Measurements from ENCODE around the gene PLAAT2. TPM values are rescaled to one million over a fixed set of nuclear protein-coding genes. Genes with fewer than 3 reads are reported as not detected.

The PLAAT2 gene
- total RNA-seq, 1 experiment from 2014 or later: 7.3 TPM

GRCh38 chr11:63521896-63522295 lies 41.3 kb downstream of the PLAAT2 start:
- peaks cover 6% of the 10 kb centered on the region for H3K9me3 Mint-ChIP-seq (ENCODE audit: low read depth, unreplicated experiment)
- no peaks in the 10 kb centered on the region for H3K27me3 Mint-ChIP-seq (ENCODE audit: unreplicated experiment)
- no peak overlapping the region for H3K27ac Mint-ChIP-seq (ENCODE audit: unreplicated experiment)
- peaks cover 4% of the 10 kb centered on the region for H3K36me3 Mint-ChIP-seq (ENCODE audit: insufficient read depth, unreplicated experiment)
- intact Hi-C loops (cut with micrococcal nuclease; ENCODE audit: unreplicated experiment): no loop called here
- H3K4me1 Mint-ChIP-seq (ENCODE audit: low read depth, unreplicated experiment): peaks cover 27% of the 10 kb centered on the region
- no peak overlapping the region for H3K4me3 Mint-ChIP-seq (ENCODE audit: low read depth, unreplicated experiment)
- BruUV-seq (replicated peaks): no TSS peak
- CTCF ChIA-PET: no interaction called here
- DNase-seq: no peak
- no peak for TF ChIP-seq CTCF (IDR thresholded peaks at IDR 0.05; ENCODE audit: unreplicated experiment)

GRCh38 chr11:63520606-63521170 lies 42.5 kb downstream of the PLAAT2 start:
- Mint-ChIP-seq H3K27me3 (ENCODE audit: unreplicated experiment) (no peaks in the 10 kb centered on the region), H3K4me3 (ENCODE audit: low read depth, unreplicated experiment) (no peak overlapping the region), H3K4me1 (ENCODE audit: low read depth, unreplicated experiment) (peaks cover 27% of the 10 kb centered on the region), H3K36me3 (ENCODE audit: insufficient read depth, unreplicated experiment) (peaks cover 4% of the 10 kb centered on the region), H3K9me3 (ENCODE audit: low read depth, unreplicated experiment) (peaks cover 6% of the 10 kb centered on the region), H3K27ac (ENCODE audit: unreplicated experiment) (no peak overlapping the region)
- no peak for TF ChIP-seq CTCF (IDR thresholded peaks at IDR 0.05; ENCODE audit: unreplicated experiment)
- CTCF ChIA-PET: no interaction called here
- intact Hi-C loops (cut with micrococcal nuclease; ENCODE audit: unreplicated experiment): no loop called here
- no TSS peak for BruUV-seq (replicated peaks)
- DNase-seq: no peak

- Mint-ChIP-seq H3K9me3 (ENCODE audit: low read depth, unreplicated experiment) (peaks cover 6% of the 10 kb centered on the region), H3K4me1 (ENCODE audit: low read depth, unreplicated experiment) (peaks cover 27% of the 10 kb centered on the region), H3K4me3 (ENCODE audit: low read depth, unreplicated experiment) (no peak overlapping the region), H3K27ac (ENCODE audit: unreplicated experiment) (no peak overlapping the region), H3K36me3 (ENCODE audit: insufficient read depth, unreplicated experiment) (peaks cover 4% of the 10 kb centered on the region), H3K27me3 (ENCODE audit: unreplicated experiment) (no peaks in the 10 kb centered on the region)
- CTCF ChIA-PET: no interaction called here
- intact Hi-C loops (cut with micrococcal nuclease; ENCODE audit: unreplicated experiment): no loop called here
- no peak for DNase-seq
- BruUV-seq (replicated peaks): no TSS peak
- TF ChIP-seq CTCF (IDR thresholded peaks at IDR 0.05; ENCODE audit: unreplicated experiment): no peak
Observed at GRCh38 chr11:63518548-63518947, 44.6 kb downstream of the PLAAT2 start.

GRCh38 chr11:63517156-63517555 lies 46.0 kb downstream of the PLAAT2 start:
- no TSS peak for BruUV-seq (replicated peaks)
- no peaks in the 10 kb centered on the region for H3K27me3 Mint-ChIP-seq (ENCODE audit: unreplicated experiment)
- intact Hi-C loops (cut with micrococcal nuclease; ENCODE audit: unreplicated experiment): no loop called here
- H3K36me3 Mint-ChIP-seq (ENCODE audit: insufficient read depth, unreplicated experiment): no peaks in the 10 kb centered on the region
- no peak overlapping the region for H3K4me3 Mint-ChIP-seq (ENCODE audit: low read depth, unreplicated experiment)
- CTCF ChIA-PET: no interaction called here
- DNase-seq: no peak
- H3K27ac Mint-ChIP-seq (ENCODE audit: unreplicated experiment): no peak overlapping the region
- peaks cover 6% of the 10 kb centered on the region for H3K9me3 Mint-ChIP-seq (ENCODE audit: low read depth, unreplicated experiment)
- no peak for TF ChIP-seq CTCF (IDR thresholded peaks at IDR 0.05; ENCODE audit: unreplicated experiment)
- peaks cover 15% of the 10 kb centered on the region for H3K4me1 Mint-ChIP-seq (ENCODE audit: low read depth, unreplicated experiment)
